H1 (cell line): ENCODE data around the gene MAFF. TPM values are rescaled to one million over a fixed set of nuclear protein-coding genes. Genes with fewer than 3 reads are reported as not detected.

Experiments used
- ATF2 ChIP-seq: IDR thresholded peaks from 2 replicates; pipeline ENCODE4 v1.6.1; 2012; ENCODE audit warnings: low read length, inconsistent platforms
- BCL11A ChIP-seq, 2 experiments: IDR thresholded peaks; one replicate each; pipeline ENCODE4 v1.6.1; 2011; ENCODE audit warnings: low read depth in 2 of 2, low read length in 2 of 2, mild to moderate bottlenecking in 2 of 2
- CHD1 ChIP-seq: IDR thresholded peaks from 2 replicates; pipeline ENCODE4 v1.6.1; 2012; ENCODE audit warnings: low read depth, low read length, improper control_type of control experiment
- polyA plus RNA-seq, 7 experiments: library from polyadenylated mRNA; depleted of rRNA in 3 of 7; stranded (reverse) in 5 of 7; unstranded in 2 of 7; fragments of >200 nt in 5 of 7; fragments of 200-250 nt in 2 of 7; gene quantifications; 1 replicate in 5 of 7; 2 replicates in 1 of 7; 4 replicates in 1 of 7; pipeline versions ENCODE4 v1.2.1 to v1.2.3, GENCODE V29; 2011 to 2013; ENCODE audit warnings: missing spikeins in 2 of 7, mixed read lengths in 2 of 7
- total RNA-seq: library from RNA; stranded (reverse); fragmentation: NEBNext Ultra II Directional; extraction: Animal tissue kit (Norgen Biotek cat#: 25700); gene quantifications from 2 replicates; pipeline ENCODE4 v1.2.1, GENCODE V29; 2021

Gene MAFF
- total and polyA plus RNA-seq, 2 of the 8 experiments (the other 6 are each of a cell fraction or from before 2014, with no cell fraction given) = 1.5 to 6.3 TPM

GRCh38 chr22:38213319-38213989, 11.7 kb downstream of the MAFF start (continued):
- TF ChIP-seq BCL11A (IDR thresholded peaks at IDR 0.05; ENCODE audit: low read depth in 2 of 2, low read length in 2 of 2) (no peak), ATF2 (no peak), CHD1 (no peak)
